ENCODE measurements around the gene ZC3HAV1L. TPM values are rescaled to one million over a fixed set of nuclear protein-coding genes. Genes with fewer than 3 reads are reported as not detected.

ZC3HAV1L gene
- total RNA-seq, 1 experiment from 2014 or later: 11.8 TPM

DNA sequence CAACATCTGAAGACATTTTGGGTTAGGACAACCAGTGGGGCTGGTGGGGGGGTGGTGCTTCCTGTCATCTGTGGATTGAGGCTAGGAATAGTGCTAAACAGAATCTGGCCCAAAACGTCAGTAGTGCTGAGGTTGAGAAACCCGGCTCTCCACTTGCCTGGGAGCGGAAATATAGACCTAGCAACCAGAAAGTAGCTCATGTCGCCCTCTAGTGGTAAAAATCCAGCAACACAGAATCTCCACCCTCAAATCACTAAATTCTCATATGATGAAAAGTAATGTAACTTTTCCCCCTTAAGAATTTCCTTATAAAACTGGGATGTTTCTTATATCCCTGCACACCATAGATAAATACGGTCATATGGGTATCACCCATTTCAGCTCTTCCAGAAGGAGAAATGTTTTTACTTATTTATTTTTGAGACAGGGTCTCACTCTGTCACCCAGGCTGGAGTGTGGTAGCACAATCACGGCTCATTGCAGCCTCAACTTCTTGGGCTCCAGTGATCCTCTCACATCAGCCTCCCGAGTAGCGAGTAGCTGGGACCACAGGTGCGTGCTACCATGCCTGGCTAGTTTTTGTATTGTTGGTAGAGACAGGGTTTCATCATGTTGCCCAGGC is 39.3 kb upstream of the ZC3HAV1L start:
- no peaks in the 10 kb centered on the region for H3K27me3 ChIP-seq (ENCODE audit: insufficient read depth, low read length)
- no peak overlapping the region for H2AFZ ChIP-seq (ENCODE audit: low read depth, low read length, poor library complexity, severe bottlenecking)
- no peak overlapping the region for H3K27ac ChIP-seq (ENCODE audit: low read depth, low read length)
- POLR2A ChIA-PET: no interaction called here
- 0 out of 4 replicates have a peak, but pooled peaks cover 0 to 3% of the 10 kb centered on the region in 2 experiments for H3K4me1 ChIP-seq (ENCODE audit: control insufficient read depth in 1 of 2, insufficient read depth in 2 of 2, low read length in 2 of 2)
- DNase-seq (ENCODE audit: low read depth, low spot score) (peak; percentile 56), ATAC-seq (peak; percentile 97)
- no peaks in the 10 kb centered on the region for H3K79me2 ChIP-seq (ENCODE audit: insufficient read depth, low read length)
- CTCF ChIA-PET: interaction anchor here (0.6 to 2.3 kb wide), 22 partner anchors 8 to 914 kb away, joined by 3 to 29 read pairs (median 4); no protein-coding TSS in a partner anchor
- no peaks in the 10 kb centered on the region for H3K9me2 ChIP-seq (ENCODE audit: insufficient read depth)
- BruUV-seq (replicated peaks): no TSS peak
- peaks cover 9 to 31% of the 10 kb centered on the region in 2 experiments; a peak in 3 of 4 replicates for H3K36me3 ChIP-seq (ENCODE audit: control insufficient read depth in 1 of 2, insufficient read depth in 2 of 2, low read length in 2 of 2)
- H3K4me2 ChIP-seq (ENCODE audit: low read length): no peak overlapping the region
- TF ChIP-seq CEBPB (IDR thresholded peaks at IDR 0.05; ENCODE audit: low read depth) (peak; percentile 53; the same call in 1 of the 2 replicates), RAD21 (IDR thresholded peaks at IDR 0.05; ENCODE audit: low read depth) (peak; percentile 79)
- TF ChIP-seq, protein P1, sequence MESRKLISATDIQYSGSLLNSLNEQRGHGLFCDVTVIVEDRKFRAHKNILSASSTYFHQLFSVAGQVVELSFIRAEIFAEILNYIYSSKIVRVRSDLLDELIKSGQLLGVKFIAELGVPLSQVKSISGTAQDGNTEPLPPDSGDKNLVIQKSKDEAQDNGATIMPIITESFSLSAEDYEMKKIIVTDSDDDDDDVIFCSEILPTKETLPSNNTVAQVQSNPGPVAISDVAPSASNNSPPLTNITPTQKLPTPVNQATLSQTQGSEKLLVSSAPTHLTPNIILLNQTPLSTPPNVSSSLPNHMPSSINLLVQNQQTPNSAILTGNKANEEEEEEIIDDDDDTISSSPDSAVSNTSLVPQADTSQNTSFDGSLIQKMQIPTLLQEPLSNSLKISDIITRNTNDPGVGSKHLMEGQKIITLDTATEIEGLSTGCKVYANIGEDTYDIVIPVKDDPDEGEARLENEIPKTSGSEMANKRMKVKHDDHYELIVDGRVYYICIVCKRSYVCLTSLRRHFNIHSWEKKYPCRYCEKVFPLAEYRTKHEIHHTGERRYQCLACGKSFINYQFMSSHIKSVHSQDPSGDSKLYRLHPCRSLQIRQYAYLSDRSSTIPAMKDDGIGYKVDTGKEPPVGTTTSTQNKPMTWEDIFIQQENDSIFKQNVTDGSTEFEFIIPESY (IDR thresholded peaks at IDR 0.05; ENCODE audit: extremely low read depth, insufficient replicate concordance, low read length): no peak
- TF ChIP-seq, protein P2, sequence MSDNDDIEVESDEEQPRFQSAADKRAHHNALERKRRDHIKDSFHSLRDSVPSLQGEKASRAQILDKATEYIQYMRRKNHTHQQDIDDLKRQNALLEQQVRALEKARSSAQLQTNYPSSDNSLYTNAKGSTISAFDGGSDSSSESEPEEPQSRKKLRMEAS (IDR thresholded peaks at IDR 0.05): 0 out of 2 replicates have a peak, but pooled peaks have one; percentile 25
- TF ChIP-seq, protein P3, sequence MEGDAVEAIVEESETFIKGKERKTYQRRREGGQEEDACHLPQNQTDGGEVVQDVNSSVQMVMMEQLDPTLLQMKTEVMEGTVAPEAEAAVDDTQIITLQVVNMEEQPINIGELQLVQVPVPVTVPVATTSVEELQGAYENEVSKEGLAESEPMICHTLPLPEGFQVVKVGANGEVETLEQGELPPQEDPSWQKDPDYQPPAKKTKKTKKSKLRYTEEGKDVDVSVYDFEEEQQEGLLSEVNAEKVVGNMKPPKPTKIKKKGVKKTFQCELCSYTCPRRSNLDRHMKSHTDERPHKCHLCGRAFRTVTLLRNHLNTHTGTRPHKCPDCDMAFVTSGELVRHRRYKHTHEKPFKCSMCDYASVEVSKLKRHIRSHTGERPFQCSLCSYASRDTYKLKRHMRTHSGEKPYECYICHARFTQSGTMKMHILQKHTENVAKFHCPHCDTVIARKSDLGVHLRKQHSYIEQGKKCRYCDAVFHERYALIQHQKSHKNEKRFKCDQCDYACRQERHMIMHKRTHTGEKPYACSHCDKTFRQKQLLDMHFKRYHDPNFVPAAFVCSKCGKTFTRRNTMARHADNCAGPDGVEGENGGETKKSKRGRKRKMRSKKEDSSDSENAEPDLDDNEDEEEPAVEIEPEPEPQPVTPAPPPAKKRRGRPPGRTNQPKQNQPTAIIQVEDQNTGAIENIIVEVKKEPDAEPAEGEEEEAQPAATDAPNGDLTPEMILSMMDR (IDR thresholded peaks at IDR 0.05 in 2 of 3, conservative IDR thresholded peaks at IDR 0.05 in 1 of 3; ENCODE audit: borderline replicate concordance in 1 of 3, insufficient read depth in 1 of 3, low read depth in 2 of 3, low read length in 2 of 3): peak; percentile 68 to 89 (median 76)
- intact Hi-C loops (cut with micrococcal nuclease): loop anchor here (1.0 kb wide), 2 partner anchors 58 to 189 kb away; no protein-coding TSS in a partner anchor
- no peaks in the 10 kb centered on the region for H3K9me3 ChIP-seq (ENCODE audit: control insufficient read depth in 1 of 2, insufficient read depth in 1 of 2, low read depth in 1 of 2, low read length in 2 of 2)
- no peak overlapping the region for H3K4me3 ChIP-seq (replicated peaks in 1 of 2; ENCODE audit: low read depth in 1 of 2, low read length in 2 of 2)
- no peaks in the 10 kb centered on the region for H4K20me1 ChIP-seq (ENCODE audit: insufficient read depth)
- H3K9ac ChIP-seq (ENCODE audit: low read length): no peak overlapping the region
- RAD21 ChIA-PET (ENCODE audit: low non-redundant PET in 1 of 2, low total read pairs in 2 of 2, uncharacterized antibody in 2 of 2, unreplicated experiment in 2 of 2): interaction anchor here in 1 of 2 experiments (1.4 kb wide), 1 partner anchor 189 kb away, joined by 5 read pairs; no protein-coding TSS in a partner anchor
